COLO668 (cell line): ENCODE data around the gene COL17A1.

Experiments used
- DNase-seq: peaks from one replicate; lab custom pipeline; 2025; ENCODE audit not compliant: unreplicated experiment; lab: John Stamatoyannopoulos, UW

The COL17A1 gene

DNA sequence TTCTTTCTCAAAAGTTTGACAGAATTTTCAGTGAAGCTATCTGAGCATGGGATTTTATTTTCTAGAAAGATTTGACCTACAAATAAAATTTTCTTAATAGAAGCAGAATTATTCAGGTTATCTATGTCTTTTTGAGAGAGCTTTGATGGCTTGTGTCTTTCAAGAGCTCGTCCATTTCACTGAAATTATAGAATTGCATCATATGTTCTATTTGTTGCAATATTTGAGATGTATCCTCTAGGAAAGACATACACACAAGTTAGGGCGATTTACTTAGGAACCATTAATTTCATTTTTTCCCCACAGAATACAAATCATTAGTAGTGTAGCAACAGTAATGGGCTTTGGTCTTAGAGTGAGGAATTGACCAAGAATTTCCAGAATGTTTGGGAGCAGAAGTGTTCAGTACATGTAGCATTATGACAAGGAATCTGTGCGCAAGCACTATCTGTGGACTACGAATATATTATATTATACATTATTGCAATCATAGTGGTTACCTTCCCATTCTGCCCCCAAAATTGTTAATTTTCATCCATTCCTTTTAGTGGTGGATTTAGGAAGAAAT lies 12.8 kb upstream of the COL17A1 start:
- DNase-seq: no peak

GRCh38 chr10:104096692-104097091 lies 11.0 kb upstream of the COL17A1 start:
- no peak for DNase-seq

DNA sequence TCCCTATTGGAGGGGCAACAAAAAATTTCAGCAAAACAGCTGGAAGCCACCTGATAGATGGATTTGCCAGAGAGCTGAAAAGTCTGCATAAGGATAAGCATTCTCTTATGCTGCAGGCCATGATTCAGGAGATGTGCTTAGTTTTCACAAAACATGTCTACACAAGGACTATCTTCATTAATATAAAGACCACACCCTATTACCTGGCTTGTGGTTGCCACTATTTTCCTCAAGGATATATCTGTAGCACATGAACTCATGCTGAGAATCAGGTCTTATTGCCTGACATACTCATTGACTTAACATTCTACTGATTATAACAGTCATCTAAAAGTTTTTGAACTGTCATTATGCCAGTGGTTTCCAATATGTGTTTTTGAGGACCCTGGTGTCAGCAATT lies 7.1 kb upstream of the COL17A1 start:
- DNase-seq: no peak

GRCh38 chr10:104090611-104091010 lies 4.9 kb upstream of the COL17A1 start:
- no peak for DNase-seq

GRCh38 chr10:104089621-104090020 lies 3.9 kb upstream of the COL17A1 start:
- no peak for DNase-seq

DNA sequence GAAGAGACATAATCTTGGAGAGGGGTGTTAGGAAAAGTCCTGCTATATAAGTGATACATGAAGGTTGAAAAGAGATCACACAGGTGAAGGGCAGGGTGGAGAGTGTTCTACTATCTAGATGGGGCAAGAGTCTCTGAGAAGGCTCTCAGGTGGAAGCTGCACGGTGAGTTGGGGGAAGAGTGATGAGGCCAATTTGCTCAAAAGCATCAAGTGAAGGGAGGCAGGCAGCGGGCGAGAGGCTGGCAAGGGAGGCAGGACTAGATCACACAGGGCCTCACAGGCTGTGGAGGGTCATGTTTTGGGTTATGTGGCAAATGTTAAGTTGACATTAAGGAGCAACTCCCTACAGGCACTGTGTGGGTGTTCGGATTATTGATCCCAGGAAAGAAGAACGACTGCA lies 2.6 kb upstream of the COL17A1 start:
- DNase-seq: no peak

DNA sequence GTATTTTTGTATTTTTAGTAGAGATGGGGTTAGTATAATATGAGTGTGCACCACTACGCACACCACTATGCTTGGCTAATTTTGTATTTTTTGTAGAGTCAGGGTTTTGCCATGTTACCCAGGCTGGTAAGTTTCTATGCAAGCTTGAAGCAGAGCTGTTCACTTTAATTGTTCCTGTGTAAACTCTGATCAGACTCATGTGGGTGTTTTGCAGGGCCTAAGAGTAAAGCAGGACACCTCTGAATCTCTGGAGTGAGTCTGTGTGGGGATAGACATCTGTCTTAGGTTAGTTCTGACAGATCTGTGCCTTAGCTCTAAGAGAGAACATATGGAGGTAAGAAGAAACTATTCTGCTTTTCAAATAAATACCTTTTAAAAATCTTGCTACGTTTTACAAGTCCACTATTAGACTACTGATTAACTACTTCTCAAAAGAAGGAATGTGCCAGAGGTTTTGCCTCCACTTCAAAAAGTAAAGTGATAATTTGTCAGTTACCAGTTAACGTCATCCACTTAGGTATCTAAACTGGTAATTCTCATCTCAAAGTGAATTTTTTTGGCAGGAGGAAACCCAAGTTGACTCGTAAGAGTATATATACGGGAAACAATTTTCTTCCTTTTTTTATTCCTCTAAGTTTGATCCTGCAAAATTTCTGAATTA lies 1.1 kb downstream of the COL17A1 start:
- no peak for DNase-seq

GRCh38 chr10:104081998-104082397 lies 3.7 kb downstream of the COL17A1 start:
- DNase-seq: no peak

- peak; percentile 67 for DNase-seq
Measured at GRCh38 chr10:104080762-104081161, 4.9 kb downstream of the COL17A1 start.

- peak; percentile 10 for DNase-seq
Measured at GRCh38 chr10:104077663-104078151, 8.0 kb downstream of the COL17A1 start.

GRCh38 chr10:104077247-104077646 lies 8.4 kb downstream of the COL17A1 start:
- DNase-seq: peak; percentile 42

- DNase-seq: peak; percentile 61
Measured at GRCh38 chr10:104076743-104077160, 8.9 kb downstream of the COL17A1 start.

DNA sequence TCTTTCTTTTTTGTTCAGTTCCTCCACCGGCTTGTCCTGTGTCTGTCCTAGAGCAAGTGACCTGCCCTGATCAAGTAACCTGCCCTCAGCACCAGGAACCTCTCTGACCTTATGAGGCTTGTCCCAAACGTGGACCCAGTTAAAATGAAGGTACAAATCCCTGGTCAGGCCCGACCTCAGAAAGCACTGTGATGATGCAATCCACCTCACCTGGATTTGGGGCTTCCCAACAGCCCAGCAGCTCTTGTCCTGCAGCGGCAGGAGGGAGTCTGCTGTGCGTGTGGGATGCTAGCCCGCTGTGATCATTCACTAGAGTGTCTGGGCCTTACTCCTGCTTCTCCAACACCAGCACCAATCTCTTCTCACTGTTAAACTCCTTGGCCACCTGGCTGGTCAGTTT lies 11.2 kb downstream of the COL17A1 start:
- no peak for DNase-seq

DNA sequence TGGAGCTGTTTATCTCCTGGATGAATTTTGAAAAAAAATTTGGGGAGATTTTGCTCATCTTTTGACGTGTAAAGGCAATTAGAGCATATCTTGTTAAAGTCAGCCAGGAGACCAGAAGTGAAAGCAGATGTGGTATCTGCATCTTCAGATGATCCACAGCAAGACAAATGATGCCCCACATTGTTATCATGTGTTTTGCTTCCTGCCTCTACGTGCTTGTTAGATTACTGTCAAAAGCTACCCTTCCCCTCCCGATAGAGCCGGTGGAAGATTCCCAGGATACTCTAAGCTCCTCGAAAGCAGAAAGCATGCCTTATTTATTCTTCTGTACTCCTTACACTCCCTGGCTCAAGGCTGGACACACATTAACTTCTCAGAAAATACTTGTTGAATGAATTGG lies 12.9 kb downstream of the COL17A1 start:
- DNase-seq: no peak

DNA sequence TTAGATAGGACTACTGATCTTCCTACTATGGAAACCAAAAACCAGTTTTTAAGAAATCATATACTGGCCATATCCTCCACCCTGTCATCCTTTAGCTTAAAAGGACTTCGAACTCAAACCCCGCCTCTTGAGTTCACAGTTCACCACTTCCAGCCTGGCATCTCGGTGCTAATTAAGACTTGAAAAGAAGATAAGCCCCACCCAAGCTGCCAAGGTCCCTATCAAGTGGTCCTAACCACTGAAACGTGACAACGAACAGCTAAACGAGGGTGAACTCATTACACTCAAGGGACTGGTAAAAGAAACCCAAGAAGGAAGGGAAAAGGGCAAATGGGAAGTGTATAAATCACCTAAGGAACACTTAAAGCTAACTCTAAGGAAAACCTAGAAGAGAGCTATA lies 16.1 kb downstream of the COL17A1 start:
- DNase-seq: no peak

GRCh38 chr10:104067525-104067924 lies 18.2 kb downstream of the COL17A1 start:
- no peak for DNase-seq

GRCh38 chr10:104066945-104067344 lies 18.7 kb downstream of the COL17A1 start:
- no peak for DNase-seq

DNA sequence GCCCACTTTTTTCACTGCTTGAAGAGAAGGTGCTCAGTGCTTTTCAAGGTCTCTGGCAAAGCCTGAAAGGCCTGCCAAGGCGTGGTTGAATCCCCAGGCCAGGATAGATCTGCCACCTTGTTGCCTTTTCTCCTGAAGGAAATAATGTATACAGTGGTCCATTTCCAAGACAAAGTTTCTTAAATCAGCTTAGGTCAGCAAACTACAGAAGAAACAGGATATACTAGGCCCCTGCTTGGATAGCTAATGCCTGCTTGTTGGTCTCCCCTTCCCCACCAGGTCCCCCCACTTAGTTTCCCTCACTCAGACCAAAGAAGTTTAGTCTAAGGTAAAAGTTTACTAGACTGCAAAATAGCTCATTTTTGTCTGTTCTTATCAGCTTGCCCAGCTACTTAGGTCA lies 19.9 kb downstream of the COL17A1 start:
- DNase-seq: no peak

DNA sequence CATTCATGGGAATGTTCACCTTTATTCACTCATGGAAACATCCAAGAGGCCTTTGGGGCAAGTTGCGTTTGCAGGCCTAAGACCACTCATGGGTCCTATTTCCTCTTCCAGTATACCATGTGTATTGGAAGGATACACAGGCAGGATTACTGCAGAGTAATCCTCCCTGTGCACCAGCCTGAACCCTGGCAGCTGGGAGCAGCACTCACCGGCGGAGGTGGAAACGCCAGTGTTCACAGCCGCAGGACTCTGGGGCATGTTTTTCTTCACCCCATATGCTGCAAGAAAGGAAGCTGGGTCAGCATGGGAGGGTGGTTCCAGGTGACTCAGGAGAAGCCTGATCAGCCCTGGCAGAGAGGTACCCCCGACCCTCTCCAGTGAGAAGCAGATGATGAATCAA lies 24.5 kb downstream of the COL17A1 start:
- no peak for DNase-seq

GRCh38 chr10:104059364-104059763 lies 26.3 kb downstream of the COL17A1 start:
- DNase-seq: no peak

DNA sequence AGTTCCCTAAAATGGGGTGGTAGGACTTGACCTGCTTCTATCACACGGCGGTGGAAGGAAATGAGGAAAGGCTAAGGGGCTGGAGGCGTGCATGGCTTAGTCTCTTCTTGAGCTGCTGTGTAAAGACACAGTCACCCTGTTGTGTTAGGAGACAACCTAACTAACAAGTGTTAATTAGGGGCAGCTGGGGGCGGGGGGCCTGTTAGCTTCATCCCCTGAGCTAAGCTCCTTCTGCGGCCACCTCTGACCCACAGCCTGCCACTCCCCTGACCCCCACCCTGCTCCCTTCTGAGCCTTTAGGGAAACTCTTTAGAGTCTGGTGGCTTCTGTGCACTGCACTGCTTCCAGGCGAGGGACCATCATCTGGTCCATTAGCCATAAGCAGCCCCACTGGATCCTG lies 28.0 kb downstream of the COL17A1 start:
- DNase-seq: no peak

- DNase-seq: no peak
Measured at GRCh38 chr10:104056619-104057273, 28.9 kb downstream of the COL17A1 start.
